ENCODE measurements around the gene THEM5.

The THEM5 gene

DNA sequence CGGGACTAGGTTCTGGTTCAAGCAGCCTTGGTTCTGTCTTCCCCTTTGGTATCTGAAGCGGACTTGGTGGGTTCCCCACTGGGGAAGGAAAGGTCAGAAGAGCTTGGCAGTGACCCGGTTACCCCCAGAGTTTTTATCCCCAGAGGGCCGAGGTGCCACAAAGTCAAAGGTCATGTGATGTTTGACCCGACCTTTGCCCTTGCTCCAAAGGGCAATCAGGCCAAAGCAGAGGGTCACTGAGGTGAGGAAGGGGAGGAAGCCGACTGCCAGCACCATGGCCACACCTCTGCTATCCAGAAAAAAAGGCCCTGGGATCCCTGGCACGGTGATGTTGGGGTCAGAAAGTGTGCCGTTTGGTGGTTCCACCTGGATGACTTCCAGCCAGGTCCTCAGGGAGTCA is 52.7 kb downstream of the THEM5 start:
- DNase-seq (ENCODE audit: low read depth in 2 of 2) = no peak

DNA sequence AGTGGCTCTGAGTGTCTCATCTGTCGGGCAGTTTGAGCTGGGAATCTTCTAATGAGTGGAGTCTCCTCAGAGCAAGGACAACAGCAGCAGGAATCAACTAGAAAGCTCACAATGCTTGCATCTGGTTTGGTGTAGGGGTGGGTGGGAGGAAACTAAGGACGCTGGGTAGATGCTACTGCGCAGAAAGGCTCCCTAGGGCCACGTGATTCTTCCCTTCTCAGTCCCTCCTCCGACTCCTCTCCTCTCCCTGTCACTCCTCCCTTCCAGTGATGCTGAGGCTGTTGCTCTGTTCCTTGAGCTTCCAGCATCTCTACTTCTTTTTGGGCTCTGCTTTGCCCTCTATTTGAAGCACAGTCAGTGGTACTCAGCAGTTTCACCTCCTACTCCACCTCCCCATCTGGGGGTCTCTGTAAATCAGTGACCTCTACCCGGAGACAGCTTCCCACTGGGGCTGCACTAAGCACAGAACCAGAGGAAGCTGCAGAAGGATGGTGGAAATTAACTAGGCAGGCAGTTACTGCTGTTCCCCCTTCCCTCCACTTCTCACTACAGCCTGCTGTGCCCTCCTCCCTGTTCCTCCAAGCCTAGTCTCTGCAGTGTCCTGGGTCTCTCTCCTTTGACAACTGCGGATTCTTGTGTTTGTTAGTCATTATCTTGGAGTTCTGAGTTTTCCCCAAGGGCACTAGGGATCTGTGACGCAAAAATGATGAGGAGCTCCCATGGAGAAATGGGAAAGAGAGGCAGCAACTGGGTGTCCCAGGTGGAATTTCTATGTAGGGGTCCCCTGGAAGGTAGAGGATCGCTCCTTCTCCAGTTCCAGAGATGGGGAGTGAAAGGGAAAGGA is 54.1 kb downstream of the THEM5 start:
- DNase-seq (ENCODE audit: low read depth in 2 of 2) = no peak

DNA sequence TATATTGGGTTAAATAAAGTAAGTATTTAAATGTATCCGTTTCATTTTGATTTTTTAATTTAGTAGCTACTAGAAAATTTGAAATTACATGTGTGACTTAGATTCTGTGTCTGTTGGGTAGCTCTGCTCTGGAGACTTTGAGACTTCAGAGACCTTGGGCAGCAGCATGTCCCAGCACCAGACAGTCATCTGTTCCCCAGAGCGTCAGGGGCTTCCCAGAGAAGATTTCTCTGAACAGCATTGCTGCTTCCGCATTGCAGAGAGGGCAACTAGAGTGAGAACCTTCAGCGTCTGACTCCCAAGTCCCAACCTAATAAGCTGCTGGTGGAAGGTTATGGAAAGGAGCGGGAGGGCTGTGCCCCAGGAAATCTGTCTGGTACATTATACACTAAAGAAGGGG is 54.9 kb downstream of the THEM5 start:
- DNase-seq (ENCODE audit: low read depth in 2 of 2) = no peak

Measured in fibroblast of skin of left quadriceps (primary cell).